Ectodermal cell (in vitro differentiated cells): ENCODE results near the gene CNFN.

Source experiments
- H3K27ac ChIP-seq: 2 replicates; pipeline ENCODE4 v1.7.0; 2013; ENCODE audit warnings: mild to moderate bottlenecking, low read depth, low read length; ENCODE audit not compliant: insufficient read depth, poor library complexity, severe bottlenecking
- H3K27me3 ChIP-seq: 2 replicates; pipeline ENCODE4 v1.7.0; 2013; ENCODE audit warnings: mild to moderate bottlenecking, low read length; ENCODE audit not compliant: insufficient read depth, control insufficient read depth, poor library complexity, severe bottlenecking
- H3K36me3 ChIP-seq: one replicate; pipeline ENCODE4 v1.7.0; 2013; ENCODE audit warnings: low read length; ENCODE audit not compliant: control insufficient read depth, insufficient read depth
- H3K4me1 ChIP-seq: one replicate; pipeline ENCODE4 v1.7.0; 2013; ENCODE audit warnings: low read length; ENCODE audit not compliant: control insufficient read depth, insufficient read depth
- H3K4me3 ChIP-seq: 2 replicates; pipeline ENCODE4 v1.7.0; 2013; ENCODE audit warnings: low read depth, low read length, control low read depth; ENCODE audit not compliant: insufficient read depth
- H3K9me3 ChIP-seq: 2 replicates; pipeline ENCODE4 v1.7.0; 2013; ENCODE audit warnings: mild to moderate bottlenecking, low read length, moderate library complexity; ENCODE audit not compliant: control insufficient read depth
- WGBS, 2 experiments: methylation state at CpG; one replicate each; pipeline ENCODE4 v1.1.7; 2013; ENCODE audit warnings: missing lambda C conversion rate in 2 of 2; 5-methylcytosine and 5-hydroxymethylcytosine counted together

Gene CNFN

DNA sequence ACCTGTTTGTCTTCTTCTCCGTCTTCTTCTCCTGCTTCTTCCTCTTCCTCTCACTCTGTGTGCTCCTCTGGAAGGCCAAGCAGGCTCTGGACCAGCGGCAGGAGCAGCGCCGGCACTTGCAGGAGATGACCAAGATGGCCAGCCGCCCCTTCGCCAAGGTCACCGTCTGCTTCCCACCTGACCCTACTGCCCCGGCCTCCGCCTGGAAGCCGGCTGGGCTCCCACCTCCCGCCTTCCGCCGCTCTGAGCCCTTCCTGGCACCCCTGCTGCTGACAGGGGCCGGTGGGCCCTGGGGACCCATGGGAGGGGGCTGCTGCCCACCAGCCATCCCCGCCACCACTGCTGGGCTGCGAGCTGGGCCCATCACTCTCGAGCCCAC lies 13.9 kb downstream of the CNFN start:
- no peak overlapping the region for H3K27ac ChIP-seq
- no peak overlapping the region for H3K4me3 ChIP-seq
- 94% methylated on average over 17 of the region's 17 CpGs for WGBS, 2 experiments
- peaks cover 13% of the 10 kb centered on the region for H3K36me3 ChIP-seq
- no peaks in the 10 kb centered on the region for H3K9me3 ChIP-seq
- no peaks in the 10 kb centered on the region for H3K27me3 ChIP-seq
- H3K4me1 ChIP-seq = no peaks in the 10 kb centered on the region

DNA sequence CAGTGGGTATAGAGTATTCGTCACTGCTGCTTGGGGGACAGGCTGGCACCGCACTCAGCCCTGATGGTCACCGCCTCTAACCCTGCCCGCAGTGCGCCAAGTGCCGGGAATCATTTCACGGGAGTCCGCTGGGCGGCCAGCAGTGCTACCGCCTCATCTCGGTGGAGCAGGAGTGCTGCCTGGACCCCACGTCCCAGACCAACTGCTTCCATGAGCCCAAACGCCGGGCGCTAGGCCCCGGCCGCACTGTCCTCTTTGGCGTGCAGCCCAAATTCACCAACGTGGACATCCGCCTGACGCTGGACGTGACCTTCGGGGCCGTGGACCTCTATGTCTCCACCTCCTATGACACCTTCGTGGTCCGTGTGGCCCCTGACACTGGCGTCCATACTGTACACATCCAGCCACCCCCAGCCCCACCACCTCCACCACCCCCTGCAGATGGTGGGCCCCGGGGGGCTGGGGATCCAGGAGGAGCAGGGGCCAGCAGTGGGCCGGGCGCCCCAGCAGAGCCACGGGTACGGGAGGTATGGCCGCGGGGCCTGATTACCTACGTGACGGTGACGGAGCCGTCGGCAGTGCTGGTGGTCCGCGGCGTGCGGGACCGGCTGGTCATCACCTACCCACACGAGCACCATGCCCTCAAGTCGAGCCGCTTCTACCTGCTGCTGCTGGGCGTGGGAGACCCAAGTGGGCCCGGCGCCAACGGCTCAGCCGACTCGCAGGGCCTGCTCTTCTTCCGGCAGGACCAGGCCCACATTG lies 14.5 kb downstream of the CNFN start:
- no peaks in the 10 kb centered on the region for H3K4me1 ChIP-seq
- H3K27me3 ChIP-seq = no peaks in the 10 kb centered on the region
- WGBS, 2 experiments = 95 to 96% methylated on average over 54 of the region's 54 CpGs
- no peaks in the 10 kb centered on the region for H3K9me3 ChIP-seq
- H3K4me3 ChIP-seq = no peak overlapping the region
- H3K36me3 ChIP-seq = peaks cover 13% of the 10 kb centered on the region
- H3K27ac ChIP-seq = no peak overlapping the region

GRCh38 chr19:42374826-42375376 lies 15.2 kb downstream of the CNFN start:
- 95 to 96% methylated on average over 11 of the region's 11 CpGs for WGBS, 2 experiments
- no peak overlapping the region for H3K27ac ChIP-seq
- H3K9me3 ChIP-seq = no peaks in the 10 kb centered on the region
- peaks cover 13% of the 10 kb centered on the region for H3K36me3 ChIP-seq
- no peaks in the 10 kb centered on the region for H3K27me3 ChIP-seq
- peaks cover 7% of the 10 kb centered on the region for H3K4me1 ChIP-seq
- H3K4me3 ChIP-seq = no peak overlapping the region

- H3K27ac ChIP-seq = no peak overlapping the region
- H3K27me3 ChIP-seq = no peaks in the 10 kb centered on the region
- H3K9me3 ChIP-seq = no peaks in the 10 kb centered on the region
- peaks cover 11% of the 10 kb centered on the region for H3K4me1 ChIP-seq
- H3K4me3 ChIP-seq = no peak overlapping the region
- WGBS, 2 experiments = 69 to 82% methylated on average over 8 to 9 of the region's 12 CpGs
- peaks cover 13% of the 10 kb centered on the region for H3K36me3 ChIP-seq
These were observed 19.4 kb downstream of the CNFN start for GRCh38 chr19:42370626-42371175.

DNA sequence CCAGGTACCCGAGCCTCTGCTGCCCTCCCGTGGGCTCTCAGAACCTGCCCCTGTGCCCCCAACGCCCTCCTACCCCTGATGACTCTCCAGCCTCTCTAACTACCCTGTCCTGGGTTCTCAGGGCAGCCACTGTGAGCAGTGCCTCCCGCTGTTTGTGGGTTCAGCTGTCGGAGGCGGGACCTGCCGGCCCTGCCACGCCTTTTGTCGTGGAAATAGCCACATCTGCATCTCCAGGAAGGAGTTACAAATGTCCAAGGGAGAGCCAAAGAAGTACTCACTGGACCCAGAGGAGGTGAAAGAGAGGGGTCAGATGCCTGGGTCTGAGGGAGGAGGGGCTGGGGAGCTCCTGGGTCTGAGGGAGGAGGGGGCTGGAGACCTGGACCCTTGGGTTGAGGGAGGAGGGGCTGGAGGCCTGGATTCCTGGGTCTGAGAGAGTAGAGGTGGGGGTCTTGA lies 20.0 kb downstream of the CNFN start:
- Histone ChIP-seq H3K4me1 (peaks cover 11% of the 10 kb centered on the region), H3K36me3 (peaks cover 11% of the 10 kb centered on the region), H3K27me3 (no peaks in the 10 kb centered on the region), H3K9me3 (no peaks in the 10 kb centered on the region), H3K4me3 (no peak overlapping the region), H3K27ac (no peak overlapping the region)
- 13% methylated on average over 9 of the region's 9 CpGs for WGBS, 2 experiments

DNA sequence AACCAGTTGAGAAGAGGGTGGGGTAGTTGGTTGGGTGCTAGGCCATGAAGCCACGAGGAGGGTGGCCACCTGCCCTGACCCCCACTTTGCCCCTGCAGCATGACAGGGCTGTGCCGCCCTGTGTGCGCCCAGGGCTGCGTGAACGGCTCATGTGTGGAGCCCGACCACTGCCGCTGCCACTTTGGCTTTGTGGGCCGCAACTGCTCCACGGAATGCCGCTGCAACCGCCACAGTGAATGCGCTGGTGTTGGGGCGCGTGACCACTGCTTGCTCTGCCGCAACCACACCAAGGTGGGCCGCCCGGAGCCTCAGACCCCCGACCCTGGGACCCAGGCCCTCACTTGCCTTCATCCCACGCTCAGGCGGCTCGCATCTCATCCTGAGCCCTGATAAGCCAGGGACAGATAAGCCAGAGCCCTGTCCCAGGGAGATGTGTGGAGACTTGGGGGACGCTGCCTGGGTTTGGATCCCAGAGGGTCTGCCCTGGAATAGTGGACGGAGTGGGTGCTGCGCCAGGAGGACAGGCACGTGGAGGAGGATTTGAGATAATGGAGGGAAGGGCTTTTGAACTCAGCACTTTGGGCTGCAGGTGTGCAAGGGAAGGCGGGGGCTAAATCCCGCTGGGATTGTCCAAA lies 20.5 kb downstream of the CNFN start:
- Histone ChIP-seq H3K4me1 (peaks cover 11% of the 10 kb centered on the region), H3K27ac (no peak overlapping the region), H3K27me3 (no peaks in the 10 kb centered on the region), H3K4me3 (no peak overlapping the region), H3K36me3 (peaks cover 5% of the 10 kb centered on the region), H3K9me3 (no peaks in the 10 kb centered on the region)
- WGBS, 2 experiments = 84 to 86% methylated on average over 27 of the region's 27 CpGs

GRCh38 chr19:42368765-42369164 lies 21.3 kb downstream of the CNFN start:
- H3K27ac ChIP-seq = no peak overlapping the region
- no peaks in the 10 kb centered on the region for H3K27me3 ChIP-seq
- 93 to 94% methylated on average over 15 of the region's 15 CpGs for WGBS, 2 experiments
- peaks cover under 1% of the 10 kb centered on the region for H3K36me3 ChIP-seq
- peaks cover 11% of the 10 kb centered on the region for H3K4me1 ChIP-seq
- no peaks in the 10 kb centered on the region for H3K9me3 ChIP-seq
- H3K4me3 ChIP-seq = no peak overlapping the region

DNA sequence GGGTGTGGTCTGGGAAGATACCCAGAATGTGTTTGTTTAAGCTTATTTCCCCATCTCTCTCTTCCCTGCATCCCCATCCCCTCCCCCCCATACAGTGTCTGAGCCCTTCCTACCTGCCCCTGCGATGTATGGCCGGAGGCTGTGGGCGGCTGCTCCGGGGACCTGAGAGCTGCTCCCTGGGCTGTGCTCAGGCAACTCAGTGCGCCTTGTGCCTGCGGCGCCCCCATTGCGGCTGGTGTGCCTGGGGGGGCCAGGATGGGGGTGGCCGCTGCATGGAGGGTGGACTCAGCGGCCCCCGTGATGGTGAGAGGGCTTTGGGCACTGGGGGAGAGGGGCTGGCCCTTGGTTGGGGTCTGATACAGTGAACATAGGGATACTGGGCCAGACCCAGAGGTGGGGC lies 21.7 kb downstream of the CNFN start:
- no peak overlapping the region for H3K4me3 ChIP-seq
- H3K27me3 ChIP-seq = no peaks in the 10 kb centered on the region
- no peak overlapping the region for H3K27ac ChIP-seq
- H3K4me1 ChIP-seq = peaks cover 11% of the 10 kb centered on the region
- no peaks in the 10 kb centered on the region for H3K36me3 ChIP-seq
- 94 to 95% methylated on average over 11 of the region's 11 CpGs for WGBS, 2 experiments
- H3K9me3 ChIP-seq = no peaks in the 10 kb centered on the region

GRCh38 chr19:42367929-42368328 lies 22.2 kb downstream of the CNFN start:
- Histone ChIP-seq H3K9me3 (no peaks in the 10 kb centered on the region), H3K4me3 (no peak overlapping the region), H3K27me3 (no peaks in the 10 kb centered on the region), H3K36me3 (no peaks in the 10 kb centered on the region), H3K4me1 (peaks cover 11% of the 10 kb centered on the region), H3K27ac (no peak overlapping the region)
- WGBS, 2 experiments = 77 to 78% methylated on average over 4 of the region's 4 CpGs

- Histone ChIP-seq H3K27ac (no peak overlapping the region), H3K27me3 (no peaks in the 10 kb centered on the region), H3K4me3 (no peak overlapping the region), H3K4me1 (peaks cover 11% of the 10 kb centered on the region), H3K36me3 (no peaks in the 10 kb centered on the region), H3K9me3 (no peaks in the 10 kb centered on the region)
- 89% methylated on average over 1 of the region's 1 CpG for WGBS, 2 experiments
These were observed 23.4 kb downstream of the CNFN start for GRCh38 chr19:42366673-42367072.
